Panc1 (cell line): ENCODE data around the gene KCNN3. TPM values are rescaled to one million over a fixed set of nuclear protein-coding genes. Genes with fewer than 3 reads are reported as not detected.

Experiments
- ATAC-seq: fragments of 200-7000 bp; cut with Tn5 transposase; 2 replicates; pipeline ENCODE4 v1.9.1; 2020; ENCODE audit warnings: mild to moderate bottlenecking, moderate library complexity
- BruUV-seq: library from RNA; stranded (reverse); fragments of 400-500 nt; replicated peaks from 2 replicates; lab custom pipeline; 2021; lab: Mats Ljungman, UMichigan
- CTCF ChIA-PET: fragments of 300-600 bp; sonication (Branson Sonifier 250); formaldehyde crosslinking; loops from one replicate; lab custom pipeline; 2022; ENCODE audit warnings: antibody characterized with exemption; lab: Charles Lee
- POLR2A ChIA-PET: fragments of 300-600 bp; sonication (Branson Sonifier 250); formaldehyde crosslinking; loops from one replicate; lab custom pipeline; 2022; ENCODE audit warnings: antibody characterized with exemption; lab: Charles Lee
- DNase-seq: peaks from one replicate; pipeline ENCODE4 v3.0.0-alpha.2; 2010; ENCODE audit warnings: low read depth, low spot score
- H3K27ac ChIP-seq: 2 replicates; pipeline ENCODE4 v1.5.1; 2011; ENCODE audit warnings: mild to moderate bottlenecking, low read length, inconsistent platforms
- H3K27me3 ChIP-seq: fragments of 200-500 bp; sonication (Bioruptor generic); 2 replicates; pipeline ENCODE4 v1.6.0; 2014; ENCODE audit warnings: low read length, inconsistent platforms; ENCODE audit not compliant: control insufficient read depth, insufficient read depth
- H3K36me3 ChIP-seq: fragments of 200-500 bp; sonication (Bioruptor generic); 2 replicates; pipeline ENCODE4 v1.5.1; 2014; ENCODE audit warnings: inconsistent platforms, mild to moderate bottlenecking, low read length, moderate library complexity; ENCODE audit not compliant: control insufficient read depth, insufficient read depth
- H3K4me1 ChIP-seq: 2 replicates; pipeline ENCODE4 v1.5.1; 2011; ENCODE audit warnings: inconsistent platforms, mild to moderate bottlenecking, low read length, moderate library complexity; ENCODE audit not compliant: control insufficient read depth, insufficient read depth
- H3K4me3 ChIP-seq, 2 experiments: 2 replicates each; pipeline ENCODE4 v1.5.1; 2011 to 2012; ENCODE audit warnings: low read depth in 2 of 2, low read length in 2 of 2, mild to moderate bottlenecking in 2 of 2, inconsistent platforms in 1 of 2, moderate library complexity in 1 of 2
- H3K9me3 ChIP-seq: fragments of 200-500 bp; sonication (Bioruptor generic); 2 replicates; pipeline ENCODE4 v1.5.1; 2014; ENCODE audit warnings: low read depth, mild to moderate bottlenecking, inconsistent platforms, low read length, moderate library complexity; ENCODE audit not compliant: control insufficient read depth, insufficient read depth
- CTCF ChIP-seq: fragments of 450-650 bp; IDR thresholded peaks from 2 replicates; pipeline ENCODE4 v1.5.1; 2017; ENCODE audit warnings: mild to moderate bottlenecking
- POLR2AphosphoS5 ChIP-seq: IDR thresholded peaks from 2 replicates; pipeline ENCODE4 v1.6.1; 2012; ENCODE audit warnings: mild to moderate bottlenecking, low read depth, low read length, moderate library complexity
- REST ChIP-seq, 2 experiments: IDR thresholded peaks; 2 replicates each; pipeline ENCODE4 v1.6.1; 2011 to 2012; ENCODE audit warnings: low read depth in 2 of 2, control low read depth in 1 of 2, low read length in 1 of 2, mild to moderate bottlenecking in 1 of 2, moderate library complexity in 1 of 2; ENCODE audit not compliant: insufficient read depth in 1 of 2
- SIN3A ChIP-seq: IDR thresholded peaks from 2 replicates; pipeline ENCODE4 v1.6.1; 2012; ENCODE audit warnings: low read depth, mild to moderate bottlenecking, low read length, moderate library complexity, borderline replicate concordance; ENCODE audit not compliant: insufficient read depth
- TCF7L2 ChIP-seq: IDR thresholded peaks from 2 replicates; pipeline ENCODE4 v1.6.1; 2011; ENCODE audit warnings: mild to moderate bottlenecking, low read depth, low read length, inconsistent platforms
- in situ Hi-C: cut with HindIII; loops from 2 replicates; pipeline ENCODE4 v1.10.0; 2016; ENCODE audit warnings: low sequenced_read_pairs, low pct_unique_long_range_greater_than_20kb
- intact Hi-C: fragments of 100-400 bp; cut with micrococcal nuclease; formaldehyde crosslinking; loops from one replicate; pipeline ENCODE4 v1.10.0; 2022; ENCODE audit not compliant: unreplicated experiment
- total RNA-seq: library from RNA; stranded (reverse); gene quantifications from one replicate; pipeline ENCODE4 v1.2.1, GENCODE V29; 2021; ENCODE audit not compliant: unreplicated experiment

The KCNN3 gene
- total RNA-seq, 1 experiment from 2014 or later, result 0.05 TPM

- Histone ChIP-seq H3K4me1 (no peaks in the 10 kb centered on the region), H3K36me3 (no peaks in the 10 kb centered on the region), H3K27me3 (no peaks in the 10 kb centered on the region), H3K9me3 (no peaks in the 10 kb centered on the region; the same call in 1 of the 2 replicates), H3K4me3 (no peak overlapping the region), H3K27ac (no peak overlapping the region)
- in situ Hi-C loops, result no loop called here
- no TSS peak for BruUV-seq
- DNase-seq, result no peak
- POLR2A ChIA-PET, result interaction anchor here (0.7 kb wide), 1 partner anchor 237 kb away, joined by 7 read pairs; no protein-coding TSS in a partner anchor
- TF ChIP-seq POLR2AphosphoS5, result no peak
- no peak for TF ChIP-seq TCF7L2
- TF ChIP-seq SIN3A, result no peak
- no peak for TF ChIP-seq REST (IDR thresholded peaks at IDR 0.05; ENCODE audit: insufficient read depth in 1 of 2, low read depth in 2 of 2, low read length in 1 of 2)
- TF ChIP-seq CTCF, result no peak
- ATAC-seq, result no peak
- CTCF ChIA-PET, result no interaction called here
- intact Hi-C loops, result no loop called here
Measured at GRCh38 chr1:154779551-154780189, 90.4 kb downstream of the KCNN3 start.

DNA sequence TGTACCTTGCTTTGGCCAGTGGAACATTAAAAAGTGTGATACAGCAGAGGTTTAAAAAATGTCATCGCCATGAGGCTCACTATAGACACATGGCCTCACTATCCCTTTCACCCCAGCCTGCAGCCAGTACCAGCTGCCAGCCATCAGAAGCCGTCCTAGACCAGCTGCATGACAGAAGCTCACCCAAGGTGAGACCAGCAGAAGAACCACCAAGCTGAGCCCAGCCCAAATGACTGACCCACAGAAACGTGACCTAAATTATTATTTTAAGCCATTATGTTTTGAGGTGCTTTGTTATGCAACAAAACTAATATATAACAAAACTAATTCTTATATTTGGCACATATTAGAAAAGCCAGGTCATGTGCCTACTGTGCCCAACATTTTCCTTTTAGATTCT is 91.1 kb downstream of the KCNN3 start:
- Histone ChIP-seq H3K36me3 (no peaks in the 10 kb centered on the region), H3K4me1 (no peaks in the 10 kb centered on the region), H3K27ac (no peak overlapping the region), H3K4me3 (no peak overlapping the region), H3K9me3 (no peaks in the 10 kb centered on the region; the same call in 1 of the 2 replicates), H3K27me3 (no peaks in the 10 kb centered on the region)
- ATAC-seq (no peak), DNase-seq (no peak)
- CTCF ChIA-PET, result no interaction called here
- BruUV-seq, result no TSS peak
- POLR2A ChIA-PET, result no interaction called here
- in situ Hi-C loops, result no loop called here
- intact Hi-C loops, result no loop called here
- TF ChIP-seq CTCF, result no peak
- TF ChIP-seq REST (IDR thresholded peaks at IDR 0.05; ENCODE audit: insufficient read depth in 1 of 2, low read depth in 2 of 2, low read length in 1 of 2), result no peak
- no peak for TF ChIP-seq TCF7L2
- TF ChIP-seq SIN3A, result no peak
- no peak for TF ChIP-seq POLR2AphosphoS5
